Right atrium auricular region (tissue), 2 donors: ENCODE results near the gene BPIFB6. TPM values are rescaled to one million over a fixed set of nuclear protein-coding genes. Genes with fewer than 3 reads are reported as not detected.

Source experiments
- DNase-seq: peaks from one replicate; pipeline ENCODE4 v3.0.0-alpha.2; 2019; ENCODE audit warnings: low spot score
- H3K27ac ChIP-seq, 2 donors: fragments of 200-600 bp; sonication (generic); 1 replicate in 1 of 2; 2 replicates in 1 of 2; pipeline ENCODE4 v1.5.1; 2016 to 2019
- H3K27me3 ChIP-seq, 2 donors: fragments of 200-600 bp; sonication (generic); one replicate each; pipeline versions ENCODE4 v1.5.1 to v1.6.0; 2017 to 2019
- H3K36me3 ChIP-seq: fragments of 200-600 bp; sonication (generic); one replicate; pipeline ENCODE4 v1.5.1; 2016
- H3K4me1 ChIP-seq, 2 donors: fragments of 200-600 bp; sonication (generic); one replicate each; pipeline versions ENCODE4 v1.5.1 to v1.6.0; 2017 to 2019
- H3K4me3 ChIP-seq, 2 donors: fragments of 200-600 bp; sonication (generic); 1 replicate in 1 of 2; 2 replicates in 1 of 2; pipeline ENCODE4 v1.5.1; 2017 to 2019; ENCODE audit warnings: mild to moderate bottlenecking in 1 of 2, moderate library complexity in 1 of 2
- H3K9me3 ChIP-seq, 2 donors: fragments of 200-600 bp; sonication (generic); one replicate each; pipeline ENCODE4 v1.5.1; 2019
- CTCF ChIP-seq, 2 donors: fragments of 200-600 bp; sonication (generic); IDR thresholded peaks; one replicate each; pipeline ENCODE4 v1.5.1; 2019; ENCODE audit warnings: antibody characterized with exemption in 2 of 2
- total RNA-seq, 2 donors: library from RNA; depleted of rRNA; stranded (reverse); fragments of >200 nt; gene quantifications; one replicate each; pipeline ENCODE4 v1.1.0, GENCODE V29; 2016

The BPIFB6 gene
- total RNA-seq, 2 donors from 2014 or later: not detected

- TF ChIP-seq CTCF (IDR thresholded peaks at IDR 0.05): no peak
- H3K4me3 ChIP-seq: no peak overlapping the region
- no peaks in the 10 kb centered on the region for H3K36me3 ChIP-seq
- no peaks in the 10 kb centered on the region for H3K27me3 ChIP-seq
- no peaks in the 10 kb centered on the region for H3K4me1 ChIP-seq
- no peaks in the 10 kb centered on the region for H3K9me3 ChIP-seq
- no peak overlapping the region for H3K27ac ChIP-seq
- no peak for DNase-seq
Measured at GRCh38 chr20:33083544-33084340, 52.3 kb downstream of the BPIFB6 start.

GRCh38 chr20:33084722-33085121 lies 53.3 kb downstream of the BPIFB6 start:
- no peak for DNase-seq
- no peak overlapping the region for H3K4me3 ChIP-seq
- H3K27ac ChIP-seq: no peak overlapping the region
- no peaks in the 10 kb centered on the region for H3K9me3 ChIP-seq
- H3K36me3 ChIP-seq: no peaks in the 10 kb centered on the region
- no peaks in the 10 kb centered on the region for H3K4me1 ChIP-seq
- no peak for TF ChIP-seq CTCF (IDR thresholded peaks at IDR 0.05)
- H3K27me3 ChIP-seq: no peaks in the 10 kb centered on the region

- Histone ChIP-seq H3K4me1 (no peaks in the 10 kb centered on the region), H3K36me3 (no peaks in the 10 kb centered on the region), H3K27ac (no peak overlapping the region), H3K4me3 (no peak overlapping the region), H3K27me3 (no peaks in the 10 kb centered on the region), H3K9me3 (no peaks in the 10 kb centered on the region)
- no peak for TF ChIP-seq CTCF (IDR thresholded peaks at IDR 0.05)
- DNase-seq: no peak
Measured at GRCh38 chr20:33086052-33086722, 54.7 kb downstream of the BPIFB6 start.

GRCh38 chr20:33091147-33091546 lies 59.7 kb downstream of the BPIFB6 start:
- no peaks in the 10 kb centered on the region for H3K27me3 ChIP-seq
- no peak for TF ChIP-seq CTCF (IDR thresholded peaks at IDR 0.05)

GRCh38 chr20:33091693-33092092 lies 60.2 kb downstream of the BPIFB6 start:
- H3K36me3 ChIP-seq: no peaks in the 10 kb centered on the region

More at GRCh38 chr20:33091147-33091546, 59.7 kb downstream of the BPIFB6 start:
- H3K36me3 ChIP-seq: no peaks in the 10 kb centered on the region
- no peak overlapping the region for H3K4me3 ChIP-seq
- no peak for DNase-seq
- H3K9me3 ChIP-seq: no peaks in the 10 kb centered on the region
- no peak overlapping the region for H3K27ac ChIP-seq
- H3K4me1 ChIP-seq: no peaks in the 10 kb centered on the region

More at GRCh38 chr20:33091693-33092092, 60.2 kb downstream of the BPIFB6 start:
- no peak overlapping the region for H3K4me3 ChIP-seq
- H3K9me3 ChIP-seq: no peaks in the 10 kb centered on the region
- no peaks in the 10 kb centered on the region for H3K27me3 ChIP-seq
- DNase-seq: no peak
- TF ChIP-seq CTCF (IDR thresholded peaks at IDR 0.05): no peak
- H3K27ac ChIP-seq: no peak overlapping the region
- H3K4me1 ChIP-seq: no peaks in the 10 kb centered on the region
